ENCODE results near the gene PPIL3.

PPIL3 gene

GRCh38 chr2:200821686-200822245 lies 67.1 kb downstream of the PPIL3 start:
- no peak for DNase-seq (ENCODE audit: low spot score)
- TF ChIP-seq CTCF (IDR thresholded peaks at IDR 0.05; ENCODE audit: extremely low read depth, missing control alignments) = no peak

Measured in GM20000 (cell line).